Hindlimb muscle (tissue), 1 donor: ENCODE measurements around the gene TTBK2. TPM values are rescaled to one million over a fixed set of nuclear protein-coding genes. Genes with fewer than 3 reads are reported as not detected.

Source experiments
- DNase-seq: peaks from one replicate; pipeline ENCODE4 v3.0.0-alpha.2; 2013
- polyA plus RNA-seq: library from polyadenylated mRNA; unstranded; fragments of 120-200 nt; gene quantifications from one replicate; pipeline ENCODE4 v1.2.1, GENCODE V29; 2013; ENCODE audit not compliant: insufficient read length

Gene TTBK2
- polyA plus RNA-seq, 1 donor = 15.5 TPM

DNA sequence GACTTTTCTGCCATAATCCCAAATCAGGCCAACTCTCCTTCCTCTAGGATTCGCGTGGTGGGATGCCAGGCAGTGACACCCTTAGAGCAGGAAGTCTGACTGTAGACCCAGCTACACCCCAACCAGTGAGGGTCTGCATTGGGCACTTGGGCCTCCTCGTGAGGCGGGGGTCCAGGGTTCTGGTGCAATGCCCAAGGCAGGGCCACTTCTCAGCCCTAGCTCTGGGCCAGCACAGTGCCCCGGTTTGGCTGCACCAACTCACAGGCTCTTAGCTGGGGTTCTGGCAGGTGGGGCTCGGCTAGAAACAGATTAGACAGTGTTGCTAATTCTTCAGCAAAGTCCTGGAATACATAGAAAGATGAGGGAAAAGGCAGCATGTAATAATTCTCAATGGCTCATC, 196.3 kb downstream of the TTBK2 start:
- DNase-seq = no peak

DNA sequence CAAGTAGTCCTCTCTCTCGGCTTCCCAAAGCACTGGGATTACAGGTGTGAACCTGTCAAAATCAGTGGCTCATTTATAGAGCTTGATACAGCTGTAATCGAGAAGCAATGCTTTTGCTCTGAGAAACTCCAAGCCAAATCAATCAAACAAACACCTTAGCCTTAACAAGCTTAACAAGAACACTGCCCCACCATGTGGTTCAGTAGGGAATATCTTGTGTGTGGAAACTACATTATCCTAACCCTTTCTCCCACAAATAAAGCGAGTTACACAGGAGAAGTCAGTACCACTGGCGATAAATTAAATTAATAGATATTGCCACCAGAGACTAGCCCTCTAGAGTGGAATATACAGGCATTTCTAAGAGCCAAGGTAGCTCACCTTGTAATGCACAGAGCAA, 197.5 kb downstream of the TTBK2 start:
- DNase-seq = no peak

DNA sequence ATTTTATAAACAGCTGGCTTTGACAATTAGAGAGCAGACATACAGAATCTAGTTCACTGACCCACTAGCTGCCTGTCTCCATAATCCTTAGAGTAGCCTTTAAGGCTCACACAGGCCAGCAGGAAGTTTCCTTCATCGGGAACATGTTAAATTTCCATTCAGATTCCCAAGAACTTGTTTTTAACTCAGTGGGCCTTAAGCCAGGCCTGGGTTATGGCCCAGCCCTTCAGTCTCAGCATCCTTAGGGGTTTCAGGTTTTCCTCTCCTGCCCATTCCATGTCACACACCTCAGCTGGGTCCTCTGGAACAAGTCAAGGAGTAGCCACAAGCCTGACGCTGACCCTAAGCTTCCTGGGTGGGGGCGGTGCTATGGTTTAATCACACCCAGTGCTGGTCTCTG, 198.7 kb downstream of the TTBK2 start:
- peak; percentile 54 for DNase-seq

DNA sequence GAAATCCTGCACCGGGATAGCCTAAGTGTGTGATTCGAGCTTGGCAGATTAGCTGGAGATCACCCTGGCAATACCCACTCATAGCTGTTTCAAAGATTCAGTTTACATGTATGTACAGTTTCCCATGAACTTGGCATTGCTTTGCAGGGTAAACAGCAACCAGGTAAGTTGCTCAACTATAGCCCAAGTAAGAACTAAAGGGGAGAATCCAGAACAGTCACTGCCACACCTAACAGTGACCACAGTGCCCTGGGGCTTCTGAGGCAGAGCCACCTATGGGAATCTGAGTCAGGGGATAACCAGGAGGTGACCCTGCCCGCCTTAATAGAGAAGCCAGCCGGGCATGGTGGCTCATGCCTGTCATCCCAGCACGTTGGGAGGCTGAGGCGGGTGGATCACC, 199.6 kb downstream of the TTBK2 start:
- DNase-seq = no peak

DNA sequence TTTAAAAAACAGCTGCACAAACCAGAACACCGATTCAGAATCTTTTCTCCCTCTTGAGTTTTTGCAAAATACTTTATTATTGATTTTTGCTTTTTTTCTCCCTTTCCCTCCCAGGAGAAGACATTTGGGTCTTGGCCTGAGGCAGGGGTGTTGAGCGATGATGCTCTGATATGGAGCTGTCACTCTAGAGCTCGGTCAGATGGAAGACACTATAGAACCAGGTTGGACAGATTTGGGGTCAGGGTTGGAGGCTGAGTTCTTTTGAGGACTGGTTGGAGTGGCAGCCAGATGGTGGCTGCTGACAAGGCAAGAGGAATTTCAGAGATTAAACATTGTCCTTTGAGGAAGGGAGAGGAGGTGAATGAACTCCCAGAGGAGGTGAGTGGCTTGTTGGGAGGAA, 200.5 kb downstream of the TTBK2 start:
- no peak for DNase-seq

DNA sequence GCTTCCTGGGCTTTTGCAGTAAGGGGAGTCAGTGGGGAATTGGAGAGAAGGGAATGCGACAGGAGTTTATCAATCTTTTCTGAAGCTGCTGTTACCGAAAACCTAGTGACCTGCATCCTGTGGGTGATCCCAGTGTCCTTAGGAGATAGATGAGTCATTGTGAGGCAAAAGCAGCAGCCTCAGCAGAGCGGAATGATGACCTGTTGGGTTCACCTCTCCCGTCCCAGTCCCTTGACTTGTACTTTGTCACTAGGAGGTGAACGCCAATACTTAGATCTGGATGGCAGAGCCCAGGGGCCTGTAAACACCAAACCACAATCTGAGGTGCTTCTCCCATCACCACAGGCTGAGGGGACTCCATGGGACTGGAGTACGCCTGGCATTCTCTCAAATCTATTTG, 201.5 kb downstream of the TTBK2 start:
- no peak for DNase-seq

DNA sequence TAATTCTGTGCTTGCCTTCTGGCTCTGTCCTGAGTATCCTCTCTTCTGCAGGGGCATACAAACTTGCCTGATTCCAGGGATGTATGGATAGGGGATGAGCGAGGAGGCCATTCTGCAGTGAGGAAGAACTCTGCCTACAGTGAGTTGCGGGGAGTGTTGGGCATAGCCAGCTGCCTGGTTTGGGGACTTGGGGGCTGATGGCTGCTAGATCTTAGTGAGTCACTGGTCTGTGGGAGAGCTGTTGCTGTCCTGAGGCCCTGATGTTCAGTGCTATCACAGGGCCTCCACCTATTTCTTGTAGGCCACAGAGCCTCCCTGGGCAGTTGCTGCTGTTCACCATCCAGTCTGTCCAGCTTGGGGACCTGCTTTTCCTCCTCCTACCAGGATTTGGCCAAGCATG, 204.0 kb downstream of the TTBK2 start:
- no peak for DNase-seq

DNA sequence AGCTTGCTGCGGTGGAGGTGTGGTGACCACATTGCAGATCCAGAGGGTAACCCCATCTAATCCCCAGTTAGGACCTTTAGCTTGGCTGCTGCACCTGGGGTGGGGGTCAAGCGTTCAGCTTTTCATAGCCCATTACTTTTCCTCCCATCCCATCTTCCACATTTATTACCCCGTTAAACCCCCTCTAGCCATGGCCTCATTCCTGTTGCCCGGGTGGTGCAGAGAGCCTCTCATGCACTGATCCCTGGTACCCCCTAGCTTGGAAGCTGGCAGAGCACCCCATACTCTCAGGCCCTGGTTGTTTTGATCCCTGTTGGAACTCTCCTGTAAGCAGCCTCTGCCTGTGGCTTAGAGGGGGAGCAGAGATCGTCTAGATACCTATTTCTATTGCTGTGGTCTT, 204.5 kb downstream of the TTBK2 start:
- no peak for DNase-seq

DNA sequence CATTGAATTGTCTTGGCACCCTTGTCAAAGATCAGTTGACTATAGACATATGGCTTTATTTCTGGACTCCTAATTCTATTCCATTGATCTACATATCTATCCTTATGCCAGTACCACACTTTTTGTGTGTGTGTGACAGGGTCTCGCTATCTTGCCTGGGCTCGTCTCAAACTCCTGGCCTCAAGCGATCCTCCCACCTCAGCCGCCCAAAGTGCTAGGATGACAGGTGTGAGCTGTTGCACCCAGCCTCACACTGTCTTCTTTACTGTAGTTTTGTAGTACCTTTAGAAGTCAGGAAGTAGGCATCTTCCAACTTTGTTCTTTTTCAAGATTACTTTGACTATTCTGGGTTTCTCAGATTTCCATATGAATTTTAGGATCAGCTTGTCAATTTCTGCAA, 208.0 kb downstream of the TTBK2 start:
- no peak for DNase-seq

DNA sequence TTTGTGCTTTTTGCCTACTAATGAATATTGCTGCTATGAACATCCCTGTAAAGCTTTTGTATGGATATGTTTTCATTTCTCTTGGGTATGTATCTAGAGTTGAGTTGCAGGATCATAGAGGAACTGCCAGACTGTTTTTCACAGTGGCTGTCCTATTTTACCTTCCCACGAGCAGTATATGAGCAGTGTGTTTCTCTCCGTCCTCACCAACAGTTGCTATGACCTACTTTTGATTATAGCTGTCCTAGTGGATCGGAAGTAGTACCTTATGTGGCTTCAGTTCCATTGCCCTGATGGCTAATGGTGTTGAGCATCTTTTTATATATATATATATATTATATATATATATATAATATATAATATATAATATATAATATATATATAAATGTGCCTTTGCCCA, 208.8 kb downstream of the TTBK2 start:
- DNase-seq = no peak

DNA sequence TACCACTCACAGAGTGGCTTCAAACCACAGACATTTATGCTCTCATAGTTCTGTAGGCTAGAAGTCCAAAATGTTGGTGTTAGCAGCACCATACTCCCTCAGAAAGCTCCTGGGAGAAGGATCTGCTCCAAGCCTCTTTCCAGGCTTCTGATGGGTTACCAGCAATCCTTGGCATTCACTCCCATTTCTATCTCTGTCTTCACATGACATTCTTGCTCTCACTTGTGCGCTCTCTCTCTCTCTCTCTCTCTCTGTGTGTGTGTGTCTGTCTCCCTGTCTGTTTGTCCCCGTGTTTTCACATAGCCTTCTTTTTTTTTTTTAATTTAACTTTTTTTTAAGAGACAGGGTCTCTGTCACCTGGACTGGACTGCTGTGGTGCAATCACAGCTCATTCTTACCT, 209.9 kb downstream of the TTBK2 start:
- DNase-seq = no peak

DNA sequence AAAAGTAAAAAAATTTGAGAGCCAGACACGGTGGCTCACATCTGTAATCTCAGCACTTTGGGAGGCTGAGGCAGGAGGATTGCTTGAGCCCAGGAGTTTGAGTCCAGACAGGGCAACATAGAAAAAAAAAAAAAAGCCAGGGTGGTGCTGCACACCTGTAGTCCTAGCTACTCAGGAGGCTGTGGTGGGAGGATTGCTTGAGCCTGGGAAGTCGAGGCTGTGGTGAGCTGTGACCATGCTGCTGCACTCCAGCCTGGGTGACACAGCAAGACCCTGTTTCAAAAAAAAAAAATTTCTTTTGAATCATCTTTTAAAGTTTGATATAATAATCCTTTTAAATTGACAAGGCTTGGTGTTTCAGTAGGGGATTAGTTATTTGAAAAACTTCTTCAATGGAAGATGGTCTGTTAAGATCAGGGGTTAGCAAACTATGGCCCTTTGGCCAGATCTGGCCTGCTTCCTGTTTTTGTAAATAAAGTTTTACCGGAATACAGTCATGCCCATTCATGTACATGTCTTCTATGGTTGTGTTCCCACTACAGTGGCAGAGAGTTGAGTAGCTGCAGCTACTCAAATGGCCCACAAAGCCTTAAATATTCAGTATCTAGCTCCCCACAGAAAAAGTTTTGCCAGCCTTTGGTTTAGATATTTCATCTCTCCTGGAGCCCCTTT, 212.6 kb downstream of the TTBK2 start:
- DNase-seq = no peak

DNA sequence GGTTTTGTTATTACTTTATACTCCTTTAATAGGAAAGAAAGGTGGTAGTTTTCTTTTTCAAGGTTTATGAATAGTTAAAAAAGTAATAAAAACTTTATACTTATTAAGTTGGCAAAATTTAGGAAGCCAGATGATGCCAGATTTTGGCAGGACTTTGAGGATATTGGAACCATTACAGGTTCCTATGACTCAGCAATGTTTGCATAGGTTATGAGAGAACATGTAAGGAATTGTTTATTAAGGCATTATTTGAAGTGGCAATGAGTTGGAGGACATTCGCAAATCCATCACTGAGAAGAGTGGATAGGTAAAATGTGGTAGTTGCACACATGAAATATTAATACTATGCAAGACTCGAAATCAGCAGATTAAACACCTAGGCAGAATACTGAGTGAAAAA, 213.5 kb downstream of the TTBK2 start:
- no peak for DNase-seq

DNA sequence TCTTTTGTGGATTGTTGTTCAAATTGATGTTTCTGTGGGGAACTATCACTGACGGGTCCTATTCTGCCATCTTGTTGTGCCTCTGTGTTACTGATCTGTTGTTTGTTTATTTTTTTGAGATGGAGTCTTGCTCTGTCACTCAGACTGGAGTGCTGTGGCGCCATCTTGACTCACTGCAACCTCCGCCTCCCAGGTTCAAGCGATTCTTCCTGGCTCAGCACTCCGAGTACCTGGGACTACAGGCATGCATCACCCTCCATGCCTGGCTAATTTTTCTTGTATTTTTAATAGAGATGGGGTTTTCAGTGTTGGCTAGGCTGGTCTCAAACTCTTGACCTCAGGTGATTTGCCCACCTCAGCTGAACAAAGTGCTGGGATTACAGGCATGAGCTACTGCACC, 215.2 kb downstream of the TTBK2 start:
- DNase-seq = no peak

DNA sequence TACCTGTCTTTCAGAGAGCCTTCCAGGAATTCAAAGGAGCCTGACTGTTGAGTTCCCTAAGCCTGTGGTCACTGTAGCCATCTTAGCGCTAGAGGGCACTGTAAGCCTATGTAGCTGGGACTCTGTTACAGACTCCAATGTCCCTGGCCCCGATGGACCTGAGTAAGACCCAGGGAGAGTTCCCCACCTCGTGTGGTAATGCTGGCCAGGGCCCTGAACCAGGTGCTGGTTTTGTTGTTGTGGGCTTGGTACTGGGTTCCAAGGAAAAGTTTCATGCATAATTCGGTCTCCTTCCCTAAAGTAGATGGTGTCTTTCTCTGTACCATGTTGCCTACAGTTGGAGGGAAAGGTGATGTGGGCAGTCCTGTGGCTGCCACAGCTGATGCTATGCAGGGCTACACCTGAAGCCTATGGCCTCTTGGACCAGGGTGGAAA, 216.1 kb downstream of the TTBK2 start:
- peak; percentile 34 for DNase-seq

DNA sequence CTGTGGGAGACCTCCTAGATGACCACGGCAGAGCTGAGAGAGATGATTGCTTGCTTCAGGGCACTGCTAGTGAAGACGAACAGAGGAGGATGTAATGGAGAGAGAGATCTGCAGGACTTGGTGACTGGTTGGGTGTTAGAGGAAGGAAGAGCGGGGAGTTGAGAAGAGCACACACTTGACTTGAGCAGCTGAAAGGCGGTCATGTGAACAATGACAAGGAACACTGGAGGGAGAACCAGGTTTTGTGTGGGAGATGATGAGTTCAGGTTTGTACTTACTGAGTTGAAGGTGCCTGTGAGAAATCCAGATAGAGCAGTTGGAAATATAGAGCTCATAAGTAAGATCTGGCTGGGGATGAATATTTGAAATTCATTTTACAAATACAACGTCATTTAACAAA, 224.0 kb downstream of the TTBK2 start:
- DNase-seq = no peak

DNA sequence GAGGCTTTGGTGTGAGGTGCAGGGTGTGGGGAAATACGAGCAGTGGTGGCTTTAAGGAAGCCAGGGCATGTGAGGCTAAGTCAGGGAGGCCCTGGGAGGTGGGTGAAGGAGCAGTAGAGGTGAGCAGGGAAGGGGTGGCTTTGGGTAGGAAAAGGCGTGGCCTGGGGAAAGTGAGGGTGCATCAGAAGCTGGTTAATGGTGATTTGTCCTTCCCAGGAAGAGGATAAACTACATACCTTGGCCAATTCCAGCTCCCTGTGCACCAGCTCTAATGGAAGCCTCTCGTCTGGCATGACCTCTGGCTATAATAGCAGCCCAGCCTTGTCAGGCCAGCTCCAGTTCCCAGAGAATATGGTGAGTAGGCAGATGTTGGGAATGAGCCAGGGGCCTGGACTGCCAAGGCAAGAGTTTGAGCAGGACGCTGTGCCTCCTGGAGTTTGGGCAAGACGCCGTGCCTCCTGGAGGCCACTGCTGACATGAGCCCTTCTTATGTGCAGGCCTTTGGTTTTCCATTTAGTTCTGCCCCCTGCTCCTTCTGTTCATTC, 225.0 kb downstream of the TTBK2 start:
- DNase-seq = no peak

DNA sequence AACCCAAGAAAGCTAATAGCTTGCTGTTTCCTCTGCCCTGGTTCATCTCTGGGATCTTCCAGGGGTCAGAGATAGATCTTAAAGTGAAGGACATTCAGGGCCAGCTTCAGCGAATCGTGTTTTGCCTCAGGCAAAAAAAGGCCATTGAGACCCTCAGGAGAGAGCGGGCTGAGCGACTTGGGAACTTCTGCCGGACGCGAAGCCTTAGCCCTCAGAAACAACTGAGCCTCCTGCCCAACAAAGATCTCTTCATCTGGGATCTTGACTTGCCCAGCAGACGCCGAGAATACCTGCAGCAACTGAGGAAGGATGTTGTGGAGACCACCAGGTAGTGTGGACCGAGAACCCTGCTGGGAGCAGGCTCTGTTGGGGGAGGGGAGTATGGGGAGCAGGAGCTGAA, 226.2 kb downstream of the TTBK2 start:
- DNase-seq = no peak

DNA sequence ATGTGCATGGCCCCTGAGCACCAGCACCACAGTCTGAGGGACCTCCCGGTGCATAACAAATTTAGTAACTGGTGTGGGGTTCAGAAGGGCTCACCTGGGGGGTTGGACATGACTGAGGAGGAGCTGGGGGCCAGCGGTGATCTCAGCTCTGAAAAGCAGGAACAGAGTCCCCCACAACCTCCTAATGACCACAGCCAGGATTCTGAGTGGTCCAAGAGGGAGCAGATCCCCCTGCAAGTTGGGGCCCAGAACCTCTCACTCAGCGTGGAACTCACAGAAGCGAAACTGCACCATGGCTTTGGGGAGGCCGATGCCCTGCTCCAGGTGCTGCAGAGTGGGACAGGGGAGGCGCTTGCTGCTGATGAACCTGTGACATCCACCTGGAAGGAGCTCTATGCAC, 226.6 kb downstream of the TTBK2 start:
- DNase-seq = no peak

DNA sequence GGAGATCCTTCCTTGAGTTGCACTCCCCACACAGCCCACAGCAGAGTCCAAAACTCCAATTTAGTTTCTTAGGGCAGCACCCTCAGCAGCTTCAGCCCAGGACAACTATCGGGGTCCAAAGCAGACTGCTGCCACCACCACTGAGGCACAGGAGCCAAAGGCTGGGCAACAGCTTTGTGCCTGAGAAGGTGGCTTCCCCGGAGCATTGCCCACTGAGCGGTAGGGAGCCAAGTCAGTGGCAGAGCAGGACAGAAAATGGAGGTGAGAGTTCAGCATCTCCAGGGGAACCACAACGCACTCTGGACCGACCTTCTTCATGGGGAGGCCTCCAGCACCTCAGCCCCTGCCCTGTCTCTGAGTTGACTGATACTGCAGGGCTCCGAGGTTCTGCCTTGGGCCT, 227.1 kb downstream of the TTBK2 start:
- no peak for DNase-seq

DNA sequence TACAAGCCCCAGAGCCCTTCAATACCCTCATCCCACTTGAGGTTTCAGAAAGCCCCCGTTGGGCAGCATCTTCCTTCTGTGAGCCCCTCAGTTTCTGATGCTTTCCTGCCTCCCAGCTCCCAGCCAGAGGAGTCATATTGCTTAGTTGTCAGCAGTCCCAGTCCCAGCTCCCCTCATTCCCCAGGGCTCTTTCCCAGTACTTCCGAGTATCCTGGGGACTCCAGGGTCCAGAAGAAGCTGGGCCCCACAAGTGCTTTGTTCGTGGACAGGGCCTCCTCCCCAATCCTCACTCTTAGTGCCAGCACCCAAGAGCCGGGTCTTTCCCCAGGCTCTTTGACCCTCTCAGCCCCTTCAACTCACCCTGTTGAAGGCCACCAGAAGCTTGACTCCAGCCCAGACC, 227.6 kb downstream of the TTBK2 start:
- DNase-seq = no peak

DNA sequence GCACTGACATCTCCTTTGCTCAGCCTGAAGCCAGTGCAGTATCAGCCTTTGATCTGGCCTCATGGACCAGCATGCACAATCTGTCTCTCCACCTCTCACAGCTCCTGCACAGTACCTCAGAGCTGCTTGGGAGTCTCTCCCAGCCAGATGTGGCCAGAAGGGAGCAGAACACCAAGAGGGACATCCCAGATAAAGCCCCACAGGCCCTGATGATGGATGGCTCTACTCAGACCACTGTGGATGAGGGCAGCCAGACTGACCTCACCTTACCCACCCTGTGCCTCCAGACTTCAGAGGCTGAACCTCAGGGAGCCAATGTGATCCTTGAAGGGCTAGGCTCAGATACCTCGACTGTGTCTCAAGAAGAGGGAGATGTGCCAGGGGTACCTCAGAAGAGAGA, 228.0 kb downstream of the TTBK2 start:
- no peak for DNase-seq

DNA sequence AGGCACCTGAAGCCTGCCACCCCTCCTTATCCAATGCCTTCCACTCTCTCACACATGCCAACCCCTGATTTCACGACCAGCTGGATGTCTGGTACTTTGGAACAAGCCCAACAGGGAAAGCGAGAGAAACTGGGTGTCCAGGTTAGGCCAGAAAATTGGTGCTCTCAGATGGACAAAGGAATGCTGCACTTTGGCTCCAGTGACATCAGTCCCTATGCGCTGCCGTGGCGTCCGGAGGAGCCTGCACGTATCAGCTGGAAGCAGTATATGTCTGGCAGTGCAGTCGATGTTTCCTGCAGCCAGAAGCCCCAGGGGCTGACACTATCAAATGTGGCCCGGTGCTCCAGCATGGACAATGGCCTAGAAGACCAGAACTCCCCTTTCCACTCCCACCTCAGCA, 228.8 kb downstream of the TTBK2 start:
- DNase-seq = no peak

DNA sequence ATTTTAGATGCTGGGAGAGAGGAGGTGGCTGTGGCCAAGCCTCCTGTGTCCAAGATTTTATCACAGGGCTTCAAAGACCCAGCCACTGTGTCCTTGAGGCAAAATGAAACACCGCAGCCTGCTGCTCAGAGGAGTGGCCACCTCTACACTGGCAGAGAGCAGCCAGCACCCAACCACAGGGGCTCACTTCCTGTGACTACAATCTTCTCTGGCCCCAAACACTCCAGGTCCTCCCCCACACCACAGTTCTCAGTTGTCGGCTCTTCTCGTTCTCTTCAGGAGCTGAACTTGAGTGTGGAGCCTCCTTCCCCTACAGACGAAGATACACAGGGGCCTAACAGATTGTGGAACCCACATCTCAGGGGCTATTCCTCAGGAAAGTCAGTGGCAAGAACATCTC, 229.3 kb downstream of the TTBK2 start:
- DNase-seq = no peak
